ENCODE data around the gene CYP19A1. TPM values are rescaled to one million over a fixed set of nuclear protein-coding genes. Genes with fewer than 3 reads are reported as not detected.

The CYP19A1 gene
- total and polyA plus RNA-seq, 10 of the 15 experiments (the other 5 are each of a cell fraction or from before 2014, with no cell fraction given), result 0.08 to 1.8 (median 0.70) TPM

GRCh38 chr15:51318382-51319150, 19.8 kb downstream of the CYP19A1 start:
- Histone ChIP-seq H3K27me3 (replicated peaks in 1 of 2; ENCODE audit: control insufficient read depth in 2 of 2, insufficient read depth in 2 of 2, low read length in 1 of 2) (peaks cover 4 to 5% of the 10 kb centered on the region in 2 experiments), H3K9ac (ENCODE audit: control insufficient read depth, insufficient read depth, low read length) (no peak overlapping the region), H2AFZ (ENCODE audit: control insufficient read depth, low read depth, low read length) (no peak overlapping the region), H3K79me2 (ENCODE audit: control insufficient read depth, insufficient read depth, low read length) (no peaks in the 10 kb centered on the region), H3K36me3 (ENCODE audit: control insufficient read depth in 2 of 2, insufficient read depth in 2 of 2, low read length in 1 of 2) (no peaks in the 10 kb centered on the region), H3K4me2 (ENCODE audit: control insufficient read depth, insufficient read depth) (no peak overlapping the region), H3K9me3 (replicated peaks; ENCODE audit: control insufficient read depth, insufficient read depth, low read length) (no peaks in the 10 kb centered on the region), H3K4me3 (no peak overlapping the region), H3K4me1 (ENCODE audit: control insufficient read depth, insufficient read depth, low read length) (no peaks in the 10 kb centered on the region), H3K27ac (ENCODE audit: control insufficient read depth, insufficient read depth) (no peak overlapping the region), H4K20me1 (ENCODE audit: control insufficient read depth, insufficient read depth) (no peaks in the 10 kb centered on the region)
- in situ Hi-C loops (cut with MboI) (no loop called here), intact Hi-C loops (cut with micrococcal nuclease; ENCODE audit: unreplicated experiment) (no loop called here)
- TF ChIP-seq YBX1 (IDR thresholded peaks at IDR 0.05), result no peak
- TF ChIP-seq RELB (IDR thresholded peaks at IDR 0.05; ENCODE audit: low read depth), result no peak
- TF ChIP-seq PAX5 (IDR thresholded peaks at IDR 0.05; ENCODE audit: borderline replicate concordance, low read depth, low read length), result no peak
- TF ChIP-seq GABPA (IDR thresholded peaks at IDR 0.05; ENCODE audit: low read depth), result no peak
- TF ChIP-seq ATF3 (IDR thresholded peaks at IDR 0.05; ENCODE audit: borderline replicate concordance, extremely low read depth, low read depth, low read length), result no peak
- TF ChIP-seq ZNF24 (IDR thresholded peaks at IDR 0.05), result no peak
- TF ChIP-seq NKRF (conservative IDR thresholded peaks at IDR 0.05), result no peak
- TF ChIP-seq TCF7 (IDR thresholded peaks at IDR 0.05; ENCODE audit: borderline replicate concordance), result no peak
- no peak for DNase-seq (ENCODE audit: low read depth, low spot score)
- ChIA-PET CTCF (interaction anchor here (0.9 kb wide), 1 partner anchor 113 kb away, joined by 3 read pairs; no protein-coding TSS in a partner anchor), SMC1A (ENCODE audit: uncharacterized antibody, unreplicated experiment) (interaction anchor here (0.6 kb wide), 1 partner anchor 422 kb away, joined by 3 read pairs; no protein-coding TSS in a partner anchor), POLR2A (no interaction called here), RAD21 (ENCODE audit: unreplicated experiment) (no interaction called here)
- no TSS peak for BruUV-seq (replicated peaks)
- FAIRE-seq, result no peak
- no peak for ATAC-seq
- WGBS (ENCODE audit: insufficient coverage, insufficient replicate concordance, low lambda C conversion rate, missing lambda C conversion rate), result 28% methylated on average over 7 of the region's 7 CpGs
